ENCODE results near the gene PHYKPL. TPM values are rescaled to one million over a fixed set of nuclear protein-coding genes. Genes with fewer than 3 reads are reported as not detected.

Gene PHYKPL
- total RNA-seq, 1 experiment from 2014 or later, result 48.8 TPM

DNA sequence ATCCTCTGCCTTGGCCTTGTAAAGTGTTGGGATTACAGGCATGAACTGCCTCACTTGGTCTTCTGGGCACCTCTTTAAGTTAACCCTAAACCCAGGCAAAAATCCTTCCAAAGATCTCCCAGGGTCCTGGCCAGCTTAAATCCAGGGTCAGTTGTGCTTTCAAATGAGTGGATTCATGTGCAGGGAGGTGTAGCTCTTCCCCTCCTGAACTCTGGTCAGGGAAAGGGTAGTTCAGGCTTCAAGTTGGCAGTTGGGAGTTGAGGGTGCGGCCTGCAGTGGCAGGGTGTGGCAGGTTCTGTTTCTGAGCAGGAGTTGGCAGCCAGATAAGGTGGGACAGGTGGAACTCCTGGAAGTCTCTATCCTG is 24.7 kb downstream of the PHYKPL start:
- H3K27me3 Mint-ChIP-seq (ENCODE audit: low read depth), result peaks cover 12% of the 10 kb centered on the region; the same call in 1 of the 2 replicates
- Histone ChIP-seq H4K91ac (ENCODE audit: insufficient read length, low read depth, low read length) (no peak overlapping the region), H3K79me2 (ENCODE audit: insufficient read depth, low read length) (peaks cover 23% of the 10 kb centered on the region), H2BK120ac (ENCODE audit: low read depth, low read length, poor library complexity, severe bottlenecking) (no peak overlapping the region), H3K9ac (ENCODE audit: extremely low read depth, insufficient read length, low read length) (no peak overlapping the region), H3K9me3 (ENCODE audit: control insufficient read depth, low read depth, low read length) (no peaks in the 10 kb centered on the region), H3K4ac (ENCODE audit: low read depth, low read length) (no peak overlapping the region), H2BK20ac (ENCODE audit: low read depth, low read length, poor library complexity, severe bottlenecking) (no peak overlapping the region), H3K79me1 (ENCODE audit: insufficient read depth, low read depth, low read length, poor library complexity, severe bottlenecking) (peaks cover 9% of the 10 kb centered on the region), H3T11ph (ENCODE audit: low read length) (no peak overlapping the region), H3K27ac (ENCODE audit: insufficient read length, low read depth, low read length) (no peak overlapping the region), H3K23ac (ENCODE audit: insufficient read length, low read depth, low read length) (no peak overlapping the region), H2BK12ac (ENCODE audit: insufficient read length, low read depth, low read length) (no peak overlapping the region), H4K8ac (replicated peaks; ENCODE audit: insufficient read length, low read depth, low read length) (no peak overlapping the region), H3K18ac (ENCODE audit: insufficient read length, low read depth, low read length) (no peak overlapping the region), H3K14ac (ENCODE audit: insufficient read depth, low read length) (no peak overlapping the region), H2BK5ac (ENCODE audit: insufficient read length, low read length) (no peak overlapping the region), H3K23me2 (ENCODE audit: insufficient read length, low read depth, low read length, poor library complexity, severe bottlenecking) (peaks cover 10% of the 10 kb centered on the region), H4K5ac (ENCODE audit: insufficient read length, low read depth, low read length) (no peak overlapping the region), H4K20me1 (ENCODE audit: control insufficient read depth, insufficient read depth, insufficient read length) (no peaks in the 10 kb centered on the region), H2AK5ac (ENCODE audit: insufficient read length, low read length) (no peak overlapping the region), H3K4me1 (ENCODE audit: insufficient read depth, low read length) (no peaks in the 10 kb centered on the region; the same call in 1 of the 2 replicates), H2AFZ (ENCODE audit: low read length) (no peak overlapping the region), H2BK15ac (ENCODE audit: low read depth, low read length) (no peak overlapping the region), H3K4me2 (ENCODE audit: insufficient read depth, insufficient read length, low read length) (peak overlapping the region; percentile 19), H3K27me3 (ENCODE audit: insufficient read depth, low read length) (no peaks in the 10 kb centered on the region), H3K56ac (ENCODE audit: insufficient read length, low read depth, low read length) (no peak overlapping the region)
- TF ChIP-seq, protein P1, sequence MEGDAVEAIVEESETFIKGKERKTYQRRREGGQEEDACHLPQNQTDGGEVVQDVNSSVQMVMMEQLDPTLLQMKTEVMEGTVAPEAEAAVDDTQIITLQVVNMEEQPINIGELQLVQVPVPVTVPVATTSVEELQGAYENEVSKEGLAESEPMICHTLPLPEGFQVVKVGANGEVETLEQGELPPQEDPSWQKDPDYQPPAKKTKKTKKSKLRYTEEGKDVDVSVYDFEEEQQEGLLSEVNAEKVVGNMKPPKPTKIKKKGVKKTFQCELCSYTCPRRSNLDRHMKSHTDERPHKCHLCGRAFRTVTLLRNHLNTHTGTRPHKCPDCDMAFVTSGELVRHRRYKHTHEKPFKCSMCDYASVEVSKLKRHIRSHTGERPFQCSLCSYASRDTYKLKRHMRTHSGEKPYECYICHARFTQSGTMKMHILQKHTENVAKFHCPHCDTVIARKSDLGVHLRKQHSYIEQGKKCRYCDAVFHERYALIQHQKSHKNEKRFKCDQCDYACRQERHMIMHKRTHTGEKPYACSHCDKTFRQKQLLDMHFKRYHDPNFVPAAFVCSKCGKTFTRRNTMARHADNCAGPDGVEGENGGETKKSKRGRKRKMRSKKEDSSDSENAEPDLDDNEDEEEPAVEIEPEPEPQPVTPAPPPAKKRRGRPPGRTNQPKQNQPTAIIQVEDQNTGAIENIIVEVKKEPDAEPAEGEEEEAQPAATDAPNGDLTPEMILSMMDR (conservative IDR thresholded peaks at IDR 0.05), result no peak
- DNase-seq, result no peak
- peaks cover 14 to 34% of the 10 kb centered on the region in 2 experiments for H3K4me1 Mint-ChIP-seq
- peak overlapping the region; percentile 46 to 91 (median 79); a peak in 5 of 7 replicates for H3K27ac Mint-ChIP-seq
- no CpG with 5 or more reads among the region's 1 CpG for WGBS (ENCODE audit: extremely low coverage, insufficient read length, low lambda C conversion rate)
- H3K36me3 Mint-ChIP-seq (ENCODE audit: insufficient read depth in 1 of 3, low read depth in 3 of 3), result peaks cover 59 to 79% (median 75%) of the 10 kb centered on the region in 3 experiments
- H3K9me3 Mint-ChIP-seq, result peaks cover 2% of the 10 kb centered on the region in 2 experiments; a peak in 3 of 5 replicates
- peak overlapping the region; percentile 28 to 75 for H3K4me3 Mint-ChIP-seq
